Right kidney (tissue), 1 donor: ENCODE results near the gene HRH3.

Experiments used
- DNase-seq: peaks from one replicate; pipeline ENCODE4 v3.0.0-alpha.2; 2016

Gene HRH3

DNA sequence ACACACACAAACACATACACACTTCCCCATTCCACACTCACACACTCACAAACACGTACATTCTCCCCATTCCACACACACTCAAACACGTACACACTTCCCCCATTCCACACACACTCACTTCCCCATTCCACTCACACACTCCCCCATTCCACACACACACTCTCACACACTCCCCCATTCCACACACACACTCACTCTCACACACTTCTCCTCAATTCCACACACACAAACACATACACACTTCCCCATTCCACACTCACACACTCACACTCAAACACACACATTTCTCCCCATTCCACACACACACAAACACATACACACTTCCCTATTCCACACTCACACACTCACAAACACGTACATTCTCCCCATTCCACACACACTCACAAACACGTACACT is 9.6 kb upstream of the HRH3 start:
- DNase-seq = no peak

- DNase-seq = no peak
These were observed 9.0 kb upstream of the HRH3 start for GRCh38 chr20:62228982-62229545.

DNA sequence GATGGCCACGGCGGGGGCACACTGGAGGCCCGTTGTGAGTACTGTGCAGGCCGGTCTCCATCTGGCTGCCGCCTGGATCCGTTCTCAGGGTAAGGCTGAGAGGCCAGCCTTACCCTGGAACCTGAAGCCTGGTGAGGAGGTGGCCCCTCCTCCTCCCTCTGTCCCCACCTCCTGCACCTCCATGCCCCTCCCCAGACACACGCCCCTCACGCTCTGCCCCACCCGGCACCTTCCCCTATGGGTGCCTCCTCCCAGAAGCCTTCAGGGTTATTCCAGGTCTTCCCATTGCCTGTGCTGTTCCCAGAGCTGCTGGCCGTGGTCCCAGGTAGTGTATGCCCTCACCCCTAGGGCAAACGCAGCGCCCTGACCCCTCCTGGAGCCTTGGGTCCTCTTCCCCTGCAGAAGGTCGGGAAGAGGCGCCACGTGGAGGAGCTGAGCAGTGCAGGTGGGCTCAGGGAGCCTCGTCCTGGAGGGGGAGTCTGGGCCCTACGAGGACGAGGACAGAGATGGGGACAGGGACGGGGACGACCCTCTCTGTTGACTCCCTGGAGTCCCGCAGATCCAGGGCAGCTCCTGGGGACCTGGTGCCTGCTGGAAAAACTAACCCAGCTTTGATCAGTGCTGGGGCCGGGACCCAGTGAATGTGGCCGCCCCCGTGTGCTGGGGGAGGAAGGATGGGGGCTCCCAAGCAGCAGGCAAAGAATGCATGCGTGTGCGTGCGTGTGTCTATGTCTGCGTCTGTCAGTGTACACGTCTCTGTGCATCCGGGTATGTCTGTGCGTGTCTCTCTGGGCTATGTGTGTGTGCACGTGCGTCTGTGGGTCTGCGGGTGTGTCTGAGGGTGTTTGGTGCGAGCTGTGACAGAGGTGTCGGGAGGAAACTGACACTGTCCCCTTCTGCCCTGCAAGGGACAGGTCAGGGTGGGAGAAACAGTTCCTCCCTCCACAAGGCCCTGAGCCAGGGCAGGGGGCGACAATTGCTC is 8.2 kb upstream of the HRH3 start:
- no peak for DNase-seq

DNA sequence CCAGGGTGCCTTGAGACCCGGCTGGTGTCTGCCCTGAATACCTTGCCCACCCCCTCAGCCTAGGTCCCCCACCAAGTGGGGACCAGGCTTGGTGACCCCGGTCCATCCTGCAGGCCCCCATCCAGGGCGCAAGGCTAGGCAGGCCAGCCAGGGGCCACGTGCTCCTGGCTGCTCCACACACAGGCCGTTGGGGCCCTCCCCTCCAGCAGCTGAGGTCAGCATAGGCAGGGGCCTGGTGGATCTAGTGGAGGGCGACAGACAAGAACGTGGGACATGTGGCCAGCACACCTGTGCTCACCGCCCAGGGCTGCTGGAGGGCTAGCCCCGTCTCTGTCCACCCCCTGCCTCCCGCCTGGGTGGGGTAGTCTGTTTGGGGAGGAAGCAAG is 7.5 kb upstream of the HRH3 start:
- no peak for DNase-seq

DNA sequence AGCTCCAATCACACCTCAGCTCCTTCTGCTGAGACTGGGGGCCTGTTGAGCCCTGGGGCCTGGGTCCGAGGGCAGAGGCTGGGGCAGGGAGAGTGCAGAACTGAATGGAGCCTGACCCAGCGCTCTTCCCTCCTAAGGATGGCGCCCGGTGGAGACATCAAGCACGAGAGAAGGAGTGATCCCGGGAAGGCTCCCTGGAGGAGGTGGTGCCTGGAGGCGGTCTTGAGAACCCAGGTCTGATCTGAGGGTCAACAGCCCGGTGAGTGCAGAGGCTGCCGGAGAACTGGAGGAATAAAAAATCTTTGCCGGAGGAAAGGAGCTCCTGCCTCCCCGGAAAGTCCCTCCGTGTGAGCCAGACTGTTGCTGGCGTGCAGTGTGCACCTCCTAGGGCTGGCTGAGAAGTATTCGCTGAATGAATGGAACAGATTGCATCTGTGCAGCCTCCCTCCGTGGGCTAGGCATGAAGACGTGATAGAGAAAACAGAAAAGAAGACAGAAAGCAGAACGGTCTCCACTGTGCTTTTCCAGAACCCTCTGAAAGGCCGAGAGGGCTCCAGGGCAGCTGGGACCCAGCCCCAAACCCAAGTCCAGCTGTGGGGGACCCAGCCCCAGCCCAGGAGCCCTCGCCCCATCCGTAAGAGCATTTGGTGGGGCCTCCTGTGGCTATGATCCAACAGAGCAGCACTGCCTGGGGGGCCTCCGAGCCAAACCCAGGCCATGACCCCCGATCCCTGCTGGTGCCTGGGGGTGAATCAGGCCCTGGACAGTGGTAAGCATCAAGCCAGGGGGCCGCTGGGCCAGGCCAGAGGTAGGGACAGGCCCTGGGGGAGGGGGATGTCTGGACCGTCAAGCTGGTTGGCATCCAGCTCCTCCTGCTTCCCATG is 6.9 kb upstream of the HRH3 start:
- no peak for DNase-seq

DNA sequence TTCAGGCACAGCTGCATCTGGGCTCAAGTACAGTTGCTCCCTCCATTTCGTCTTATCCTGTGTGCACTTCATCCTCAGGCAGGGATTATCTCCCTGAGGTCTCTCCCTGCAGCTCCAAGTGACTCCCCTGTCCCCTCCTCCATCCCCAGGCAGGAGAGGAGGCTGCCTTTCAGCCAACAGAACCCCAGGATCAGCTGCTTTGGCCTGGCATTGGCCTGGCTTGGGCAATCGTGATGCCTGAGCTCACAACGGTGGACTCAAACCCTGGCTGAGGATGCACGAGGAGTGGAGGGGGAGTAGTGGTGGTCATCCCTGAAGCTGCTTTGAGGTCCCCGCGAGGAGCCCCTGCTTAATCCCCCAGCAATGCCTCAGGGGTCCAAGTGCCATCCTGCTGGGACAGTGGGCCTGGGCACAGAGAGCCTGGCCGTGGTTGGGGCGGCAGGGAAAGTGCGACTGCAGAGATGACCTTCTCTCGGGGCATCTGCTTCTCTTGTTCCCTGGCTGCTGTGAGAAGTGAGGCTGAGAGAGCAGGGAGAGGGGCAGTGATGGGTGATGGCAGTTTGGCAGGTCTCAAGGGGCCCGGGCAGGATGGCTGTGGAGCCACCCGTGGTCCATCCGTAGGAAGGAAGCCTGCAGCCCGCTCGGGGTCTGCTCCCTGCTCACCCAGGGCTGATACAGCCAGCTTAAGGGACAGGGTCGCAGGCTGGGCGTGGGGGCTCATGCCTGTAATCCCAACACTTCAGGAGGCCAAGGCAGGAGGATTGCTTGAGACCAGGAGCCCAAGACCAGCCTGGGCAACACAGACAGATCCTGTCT is 6.0 kb upstream of the HRH3 start:
- no peak for DNase-seq

GRCh38 chr20:62225026-62225425 is 4.9 kb upstream of the HRH3 start:
- no peak for DNase-seq

DNA sequence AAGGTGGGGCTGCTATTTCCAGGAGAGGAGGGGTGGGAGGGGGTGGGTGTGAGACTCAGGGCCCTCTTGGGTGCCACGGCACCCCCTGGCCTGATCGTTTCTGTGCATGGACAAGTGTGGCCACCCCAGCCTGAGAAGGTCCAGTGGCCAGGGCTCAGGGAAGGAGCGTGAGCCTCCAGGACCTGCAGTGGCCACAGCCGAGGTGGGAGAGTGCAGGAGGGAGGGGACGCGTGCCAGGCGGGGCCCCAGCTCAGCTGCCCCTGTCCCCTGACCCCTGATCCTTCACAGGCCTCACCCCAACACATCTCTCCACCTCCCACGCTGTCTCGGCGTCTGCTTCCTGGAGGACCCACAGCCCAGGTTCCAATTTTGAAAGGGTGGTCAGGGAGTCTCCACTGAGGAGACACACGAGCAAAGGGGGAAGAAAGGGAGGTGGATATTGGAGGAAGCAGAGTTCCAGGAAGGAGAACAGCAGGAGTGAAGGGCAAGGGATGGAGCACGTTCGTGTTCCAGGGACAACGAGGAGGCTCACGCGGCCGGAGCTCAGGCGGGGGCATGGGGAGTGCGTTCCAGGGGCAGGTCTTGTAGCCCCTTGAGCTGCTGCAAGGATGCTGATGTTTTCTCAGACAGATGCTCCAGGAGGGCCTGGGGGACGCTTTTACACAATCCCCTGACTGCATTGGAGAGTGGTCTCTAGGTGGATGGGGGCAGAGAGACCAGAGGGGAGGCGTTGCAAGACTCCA is 4.2 kb upstream of the HRH3 start:
- no peak for DNase-seq

- DNase-seq = no peak
These were observed 3.5 kb upstream of the HRH3 start for GRCh38 chr20:62223571-62223970.

DNA sequence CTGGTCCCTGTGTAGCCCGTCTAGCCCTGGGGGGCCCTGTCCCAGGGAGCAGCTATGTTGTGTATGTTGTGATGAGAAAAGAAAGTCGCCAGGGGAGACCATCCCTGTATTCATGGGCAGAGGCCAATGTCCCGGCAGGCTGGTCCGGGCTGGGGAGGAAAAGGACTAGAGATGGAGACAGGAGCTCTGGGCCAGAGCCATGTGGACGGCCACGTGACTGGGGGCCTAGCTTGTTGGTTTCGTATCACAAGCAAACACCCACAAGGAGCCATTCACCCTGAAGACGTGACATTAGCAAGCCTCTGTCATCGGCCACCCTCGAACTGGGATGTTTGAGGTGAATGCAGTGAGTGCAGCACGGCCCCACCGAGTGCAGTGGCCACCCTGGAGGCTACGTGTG is 2.9 kb upstream of the HRH3 start:
- DNase-seq = no peak

- no peak for DNase-seq
These were observed 2.3 kb upstream of the HRH3 start for GRCh38 chr20:62222266-62222850.

DNA sequence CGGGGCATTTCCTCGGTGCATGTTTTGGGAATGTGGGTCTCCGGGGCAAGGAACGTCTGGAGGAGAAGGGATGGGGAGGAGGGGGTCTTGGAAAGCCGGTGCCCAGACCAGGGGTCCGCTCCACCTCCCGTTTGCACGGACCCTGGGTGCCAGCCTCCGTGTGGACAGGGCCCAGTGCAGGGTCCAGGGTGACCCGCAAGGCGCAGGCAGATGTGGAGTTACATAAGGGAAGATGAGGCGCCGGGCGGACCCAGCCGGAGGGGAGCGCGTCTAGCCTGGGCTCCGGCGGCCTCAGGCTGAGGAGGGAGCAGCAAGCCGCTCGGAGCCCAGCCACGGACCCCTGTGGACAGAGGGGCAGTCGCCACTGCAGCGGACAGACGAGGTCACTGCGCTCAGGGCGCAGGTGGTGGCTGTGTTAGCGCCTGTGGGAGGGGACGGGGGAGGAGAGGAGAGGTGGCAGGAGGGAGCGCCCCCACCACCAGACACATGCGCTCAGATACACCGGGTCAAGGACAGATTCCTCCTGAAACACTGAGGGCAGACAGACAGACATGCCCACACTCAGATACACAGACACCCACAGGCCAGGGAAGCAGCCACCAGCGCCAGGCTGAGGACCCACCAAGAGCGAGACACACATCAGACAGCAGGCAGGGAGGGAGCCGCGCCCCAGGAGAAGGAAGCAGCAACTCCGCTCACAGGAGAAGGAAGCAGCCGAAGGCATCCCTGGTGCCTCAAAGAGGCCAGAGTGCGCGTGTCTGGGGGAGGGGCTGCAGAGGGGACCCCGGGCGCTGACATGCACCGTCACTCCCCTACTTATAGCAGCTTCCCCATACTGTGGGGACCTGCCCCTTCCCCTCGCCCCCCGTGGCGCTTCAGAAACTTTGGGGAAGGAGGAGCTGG is 839 bp upstream of the HRH3 start:
- no peak for DNase-seq

- peak; percentile 46 for DNase-seq
These were observed 732 bp downstream of the HRH3 start for GRCh38 chr20:62219101-62219991.

GRCh38 chr20:62217913-62218773 is 1.9 kb downstream of the HRH3 start:
- no peak for DNase-seq

DNA sequence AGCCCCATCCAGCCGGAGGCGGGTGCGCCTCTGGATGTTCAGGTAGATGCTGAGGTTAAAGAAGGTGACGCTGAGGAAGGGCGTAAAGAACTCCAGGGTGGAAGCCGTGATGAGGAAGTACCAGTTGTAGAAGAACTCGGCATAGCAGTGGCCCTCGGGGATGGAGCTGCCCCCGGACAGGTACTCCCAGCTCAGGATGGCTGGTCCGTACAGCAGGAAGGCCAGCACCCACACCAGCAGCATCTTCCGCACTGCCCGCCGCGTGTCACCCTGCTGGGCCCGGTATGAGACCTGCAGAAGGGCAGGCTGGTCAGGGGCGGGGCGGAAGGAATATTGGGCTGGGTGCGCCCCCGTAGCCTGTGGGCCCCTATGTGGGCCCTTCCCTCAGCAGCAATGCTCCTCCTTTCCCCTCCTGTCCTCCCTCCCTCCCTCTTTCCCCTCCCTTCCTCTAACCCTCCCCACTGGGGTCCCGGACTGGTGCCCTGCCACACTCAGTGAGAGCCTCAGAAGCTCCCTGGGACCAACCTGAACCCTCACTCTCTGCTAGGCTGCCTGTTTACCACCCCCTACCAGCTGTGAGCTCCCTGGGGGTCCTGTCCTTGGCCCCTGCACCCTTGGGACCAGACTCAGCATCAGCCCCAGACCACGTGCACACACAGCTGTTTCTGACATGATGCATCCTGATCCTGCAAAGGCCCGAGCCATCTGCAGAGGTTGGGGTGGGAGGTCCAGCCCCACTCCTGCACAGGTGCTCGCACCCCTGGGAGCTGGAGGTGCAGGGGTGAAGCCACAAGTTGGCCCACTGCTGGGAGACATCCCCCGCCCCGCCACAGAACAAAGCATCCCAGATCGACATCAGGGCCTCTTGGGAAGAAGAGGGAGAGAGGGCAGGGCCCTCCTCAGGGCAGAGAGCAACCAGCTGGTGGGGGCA is 3.2 kb downstream of the HRH3 start:
- no peak for DNase-seq

- no peak for DNase-seq
These were observed 4.0 kb downstream of the HRH3 start for GRCh38 chr20:62215991-62216635.
